ENCODE results near the gene GSTO2. TPM values are rescaled to one million over a fixed set of nuclear protein-coding genes. Genes with fewer than 3 reads are reported as not detected.

GSTO2 gene
- total RNA-seq, 1 experiment from 2014 or later, result 16.6 TPM

- DNase-seq (ENCODE audit: low spot score), result peak; percentile 50
- in situ Hi-C loops (cut with HindIII; ENCODE audit: low sequenced_read_pairs), result no loop called here
Measured at GRCh38 chr10:104274762-104275721, 6.1 kb downstream of the GSTO2 start.

DNA sequence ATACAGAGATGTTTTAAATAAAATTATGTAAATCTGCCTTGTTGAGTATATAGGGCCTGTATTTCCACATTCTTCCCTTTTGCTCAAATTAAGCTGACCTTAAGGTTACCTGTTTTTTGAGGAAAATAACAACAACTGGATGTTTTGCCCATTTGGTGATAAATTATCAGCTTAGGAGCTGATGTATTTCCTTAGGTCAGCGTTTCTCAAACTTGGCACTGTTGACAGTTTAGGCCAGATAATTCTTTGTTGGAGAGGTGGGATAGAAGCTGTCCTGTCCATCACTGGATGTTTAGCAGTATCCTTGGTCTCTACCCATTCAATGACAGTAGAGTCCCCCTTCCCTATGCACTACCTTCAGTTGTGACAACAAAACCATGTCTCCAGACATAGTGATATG is 7.2 kb downstream of the GSTO2 start:
- in situ Hi-C loops (cut with HindIII; ENCODE audit: low sequenced_read_pairs), result no loop called here
- DNase-seq (ENCODE audit: low spot score), result no peak

DNA sequence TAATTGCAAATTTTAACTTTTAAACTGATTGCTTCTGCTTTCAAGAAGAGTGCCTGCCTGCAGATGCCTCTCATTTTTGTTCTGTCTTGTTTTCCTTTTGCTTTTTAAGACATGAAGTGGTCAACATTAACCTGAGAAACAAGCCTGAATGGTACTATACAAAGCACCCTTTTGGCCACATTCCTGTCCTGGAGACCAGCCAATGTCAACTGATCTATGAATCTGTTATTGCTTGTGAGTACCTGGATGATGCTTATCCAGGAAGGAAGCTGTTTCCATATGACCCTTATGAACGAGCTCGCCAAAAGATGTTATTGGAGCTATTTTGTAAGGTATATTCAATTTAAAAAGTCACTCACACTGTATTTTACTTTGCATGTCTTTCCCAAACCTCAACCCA is 8.8 kb downstream of the GSTO2 start:
- in situ Hi-C loops (cut with HindIII; ENCODE audit: low sequenced_read_pairs), result no loop called here

GRCh38 chr10:104279550-104280259 is 10.7 kb downstream of the GSTO2 start:
- in situ Hi-C loops (cut with HindIII; ENCODE audit: low sequenced_read_pairs), result no loop called here
- DNase-seq (ENCODE audit: low spot score), result no peak

More for the DNA sequence above, 8.8 kb downstream of the GSTO2 start:
- DNase-seq (ENCODE audit: low spot score), result no peak

DNA sequence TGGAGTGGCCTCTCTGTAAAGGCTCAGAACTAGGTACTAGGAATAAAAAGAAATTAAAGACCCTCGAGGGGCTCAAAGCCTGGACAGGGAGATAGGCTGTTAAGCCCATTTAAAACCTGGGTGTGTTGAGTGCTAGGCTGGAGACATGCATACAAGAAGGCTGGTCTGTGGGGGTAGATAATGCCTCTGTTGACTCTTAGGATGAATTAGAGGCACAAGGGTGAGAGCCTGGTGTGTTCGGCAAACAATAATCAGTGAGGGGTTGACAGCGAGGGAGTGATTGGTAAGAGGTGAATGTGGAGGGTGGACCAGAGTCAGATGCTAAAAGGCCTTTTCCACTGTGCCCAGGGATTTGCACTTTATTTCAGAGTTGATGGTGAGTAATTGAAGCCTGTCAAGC is 12.7 kb downstream of the GSTO2 start:
- no peak for DNase-seq (ENCODE audit: low spot score)
- in situ Hi-C loops (cut with HindIII; ENCODE audit: low sequenced_read_pairs), result no loop called here

GRCh38 chr10:104284846-104285245 is 15.9 kb downstream of the GSTO2 start:
- in situ Hi-C loops (cut with HindIII; ENCODE audit: low sequenced_read_pairs), result no loop called here
- DNase-seq (ENCODE audit: low spot score), result no peak

DNA sequence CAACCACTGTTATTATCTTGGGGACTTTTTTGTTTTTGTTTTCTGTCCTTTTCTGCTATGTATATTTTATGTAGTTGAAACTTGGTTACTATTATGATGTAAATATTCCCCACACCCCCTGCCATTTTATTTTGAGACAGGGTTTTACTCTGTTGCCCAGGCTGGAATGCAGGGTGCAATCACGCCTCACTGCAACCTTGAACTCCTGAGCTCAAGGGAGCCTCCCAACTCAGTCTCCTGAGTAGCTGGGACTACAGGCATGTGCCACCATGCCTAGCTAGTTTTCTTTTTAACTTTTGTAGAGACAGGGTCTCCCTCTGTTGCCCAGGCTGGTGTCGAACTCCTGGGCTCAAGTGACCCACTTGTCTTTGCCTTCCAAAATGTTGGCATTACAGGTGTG is 18.0 kb downstream of the GSTO2 start:
- in situ Hi-C loops (cut with HindIII; ENCODE audit: low sequenced_read_pairs), result no loop called here
- no peak for DNase-seq (ENCODE audit: low spot score)

GRCh38 chr10:104288355-104288754 is 19.4 kb downstream of the GSTO2 start:
- in situ Hi-C loops (cut with HindIII; ENCODE audit: low sequenced_read_pairs), result no loop called here
- no peak for DNase-seq (ENCODE audit: low spot score)

DNA sequence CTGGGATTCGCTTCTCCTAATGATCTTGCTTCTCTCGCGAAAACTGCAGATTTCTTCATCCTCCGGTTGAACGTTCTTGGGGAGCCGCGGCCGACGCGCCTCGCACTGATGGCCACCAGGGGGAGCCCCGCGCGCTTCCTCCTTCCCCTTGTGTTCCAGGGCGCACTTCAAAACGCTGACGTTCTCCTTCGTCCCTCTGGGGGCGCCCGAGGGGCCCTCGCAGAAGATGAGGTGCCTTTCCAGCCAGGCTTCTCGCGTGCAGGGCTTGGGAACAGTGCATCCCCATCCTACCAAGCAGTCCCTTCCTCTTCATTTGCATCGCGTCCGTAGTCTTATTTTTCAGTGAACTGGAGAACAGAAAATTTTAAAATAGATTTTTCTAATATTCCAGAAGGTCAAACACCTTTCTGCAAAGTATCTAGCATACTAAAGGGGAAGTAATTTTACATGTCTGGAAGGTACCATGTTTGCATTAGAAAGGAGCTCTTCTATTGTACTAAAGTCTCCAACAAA is 22.5 kb downstream of the GSTO2 start:
- in situ Hi-C loops (cut with HindIII; ENCODE audit: low sequenced_read_pairs), result no loop called here
- peak; percentile 90 for DNase-seq (ENCODE audit: low spot score)

- in situ Hi-C loops (cut with HindIII; ENCODE audit: low sequenced_read_pairs), result no loop called here
- DNase-seq (ENCODE audit: low spot score), result no peak
Measured at GRCh38 chr10:104293011-104293410, 24.0 kb downstream of the GSTO2 start.

- DNase-seq (ENCODE audit: low spot score), result no peak
- in situ Hi-C loops (cut with HindIII; ENCODE audit: low sequenced_read_pairs), result no loop called here
Measured at GRCh38 chr10:104293781-104294321, 24.9 kb downstream of the GSTO2 start.

DNA sequence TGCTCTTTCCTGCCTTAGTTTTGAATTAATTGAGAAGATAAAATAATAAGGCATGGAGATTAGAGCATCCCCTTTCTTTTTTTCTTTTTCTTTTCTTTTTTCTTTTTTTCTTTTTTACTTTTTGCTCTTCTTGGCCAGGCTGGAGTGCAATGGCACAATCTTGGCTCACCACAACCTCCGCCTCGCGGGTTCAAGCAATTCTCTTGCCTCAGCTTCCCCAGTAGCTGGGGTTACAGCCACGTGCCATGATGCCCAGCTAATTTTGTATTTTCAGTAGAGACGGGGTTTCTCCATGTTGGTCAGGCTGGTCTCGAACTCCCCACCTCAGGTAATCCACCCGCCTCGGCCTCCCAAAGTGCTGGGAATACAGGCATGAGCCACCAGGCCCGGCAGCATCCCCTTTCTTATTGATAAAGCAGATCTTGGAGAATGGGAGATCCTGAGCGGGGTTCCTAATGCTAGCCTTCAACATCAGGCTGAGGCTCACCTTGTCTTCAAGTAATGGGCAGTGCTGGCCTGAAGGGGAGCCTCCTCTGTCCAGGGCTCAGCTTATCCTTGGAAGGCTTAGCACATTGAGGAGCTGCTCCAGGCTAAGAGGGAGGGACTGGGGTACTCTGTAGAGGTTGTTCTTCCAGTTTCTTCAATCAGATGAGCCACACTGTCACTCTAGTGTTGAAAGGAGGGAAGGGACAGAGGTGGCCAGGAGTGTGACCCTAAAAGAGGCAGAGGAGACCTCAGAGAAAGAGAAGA is 27.9 kb downstream of the GSTO2 start:
- DNase-seq (ENCODE audit: low spot score), result no peak
- in situ Hi-C loops (cut with HindIII; ENCODE audit: low sequenced_read_pairs), result no loop called here

DNA sequence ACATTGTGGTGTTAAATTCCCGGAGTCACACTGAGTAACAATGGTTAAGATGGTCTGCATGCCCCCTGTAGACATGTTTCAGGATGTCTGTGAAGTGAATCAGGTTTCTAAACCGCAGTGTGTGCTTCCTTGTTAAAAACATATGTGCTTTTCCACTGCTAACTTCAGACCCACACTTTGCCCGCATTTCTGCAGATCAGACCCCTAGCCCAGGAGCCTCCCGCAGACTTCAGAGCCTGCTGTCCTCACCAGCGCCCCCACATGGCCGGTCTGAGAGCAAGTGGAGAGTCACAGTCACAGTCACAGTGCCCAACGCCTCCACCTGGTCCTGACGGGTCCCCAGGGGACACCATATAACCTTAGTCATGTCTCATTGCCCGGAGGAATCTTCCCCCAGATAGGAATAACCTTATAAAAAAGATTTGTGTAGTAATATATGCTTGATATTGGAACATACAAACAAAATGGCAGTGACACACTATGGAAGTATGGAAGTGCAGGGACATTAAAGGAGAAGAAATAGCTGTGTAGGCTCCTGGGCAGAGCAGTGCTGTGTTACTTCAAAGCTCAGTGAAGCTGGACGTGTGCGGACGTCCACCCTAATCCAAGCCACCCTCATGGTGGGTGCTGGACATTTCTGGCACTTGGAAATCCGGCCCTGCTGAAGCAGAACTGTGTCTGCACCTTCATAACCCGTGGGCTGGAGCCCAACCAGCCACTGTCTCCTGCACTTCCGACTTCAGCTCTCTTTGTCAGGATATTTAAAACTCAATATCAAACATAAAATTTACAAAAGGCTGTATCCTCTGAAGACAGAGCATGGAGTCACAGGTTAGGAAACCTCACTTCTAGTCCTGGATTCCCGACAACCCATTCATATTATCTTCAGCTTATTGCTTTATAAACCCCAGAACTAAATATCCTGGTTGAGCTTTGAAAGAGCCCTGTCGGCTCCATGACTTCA is 29.0 kb downstream of the GSTO2 start:
- in situ Hi-C loops (cut with HindIII; ENCODE audit: low sequenced_read_pairs), result no loop called here
- no peak for DNase-seq (ENCODE audit: low spot score)

DNA sequence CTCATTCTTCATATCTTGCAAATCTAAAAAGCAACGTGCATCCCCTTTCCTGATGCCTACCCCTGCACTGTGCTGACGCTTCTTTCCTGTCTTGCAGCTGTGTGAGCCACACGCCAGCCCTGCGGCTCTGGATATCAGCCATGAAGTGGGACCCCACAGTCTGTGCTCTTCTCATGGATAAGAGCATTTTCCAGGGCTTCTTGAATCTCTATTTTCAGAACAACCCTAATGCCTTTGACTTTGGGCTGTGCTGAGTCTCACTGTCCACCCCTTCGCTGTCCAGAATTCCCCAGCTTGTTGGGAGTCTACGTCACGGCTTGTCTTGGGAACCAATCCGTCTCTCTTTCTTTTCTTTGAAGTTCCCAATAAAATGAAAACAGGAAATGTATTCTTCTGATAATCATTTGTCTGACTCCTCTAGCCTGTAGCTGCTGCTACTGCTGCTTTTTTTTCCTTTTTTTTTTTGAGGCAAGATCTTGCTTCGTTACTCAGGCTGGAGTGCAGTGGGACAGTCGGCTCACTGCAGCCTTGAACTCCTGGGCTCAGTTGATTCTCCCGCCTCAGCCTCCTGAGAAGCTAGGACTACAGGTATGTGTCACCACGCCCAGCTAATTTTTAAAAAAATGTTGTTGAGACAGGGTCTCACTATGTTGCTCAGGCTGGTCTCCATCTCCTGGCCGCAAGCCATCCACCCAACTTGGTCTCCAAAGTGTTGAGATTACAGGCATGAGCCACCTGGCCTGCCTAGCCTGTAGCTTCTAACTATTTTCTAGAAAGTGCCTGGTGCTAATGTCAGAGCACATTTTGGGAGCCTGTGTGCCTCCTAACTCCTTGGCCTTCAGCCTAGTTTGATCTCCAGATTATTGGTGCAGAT is 30.3 kb downstream of the GSTO2 start:
- in situ Hi-C loops (cut with HindIII; ENCODE audit: low sequenced_read_pairs), result no loop called here
- DNase-seq (ENCODE audit: low spot score), result no peak

GRCh38 chr10:104300002-104300735 is 31.2 kb downstream of the GSTO2 start:
- in situ Hi-C loops (cut with HindIII; ENCODE audit: low sequenced_read_pairs), result no loop called here
- DNase-seq (ENCODE audit: low spot score), result no peak

DNA sequence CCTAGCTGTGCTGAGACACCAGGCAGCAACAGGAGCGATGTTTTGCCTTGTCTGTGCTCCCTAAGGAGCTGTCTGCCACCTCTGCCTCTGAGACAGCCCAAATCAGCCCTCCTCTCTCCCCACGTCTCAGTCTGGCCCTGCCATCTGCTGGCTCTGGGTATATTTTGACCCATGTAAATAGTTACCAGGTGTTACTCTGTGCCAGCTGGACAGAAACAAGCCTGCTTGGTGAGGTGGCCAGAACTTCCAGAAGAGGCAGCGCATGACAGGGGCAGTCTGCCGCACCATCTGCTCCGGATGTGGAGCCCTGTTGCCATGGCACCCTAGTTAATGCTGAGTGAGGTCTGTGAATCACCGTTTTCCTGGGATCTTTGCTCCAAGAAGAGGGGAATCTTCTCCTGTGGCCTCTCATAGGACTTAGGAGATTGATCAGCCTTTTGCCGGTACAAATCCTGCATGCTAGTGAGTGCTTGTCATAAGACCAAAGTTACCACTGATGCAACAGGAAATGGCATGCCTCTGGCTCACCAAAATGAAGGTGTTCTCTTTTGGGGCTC is 31.8 kb downstream of the GSTO2 start:
- in situ Hi-C loops (cut with HindIII; ENCODE audit: low sequenced_read_pairs), result no loop called here
- DNase-seq (ENCODE audit: low spot score), result peak; percentile 92

All from G401 (cell line).